K562 (cell line): Measurements from ENCODE around the gene SERPINA6. TPM values are rescaled to one million over a fixed set of nuclear protein-coding genes. Genes with fewer than 3 reads are reported as not detected.

ENCODE experiments used
- ATAC-seq: fragments of 200-7000 bp; cut with Tn5 transposase; 3 replicates; pipeline ENCODE4 v1.9.1; 2020; ENCODE audit warnings: moderate library complexity
- BruUV-seq: library from RNA; stranded (reverse); fragments of 400-500 nt; replicated peaks from 2 replicates; lab custom pipeline; 2021; lab: Mats Ljungman, UMichigan
- CTCF ChIA-PET: fragments of 300-600 bp; formaldehyde crosslinking; extraction: SDS; loops from one replicate; lab custom pipeline; 2021; ENCODE audit warnings: low intra/inter-chr PET ratio; lab: Yijun Ruan, JAX
- POLR2A ChIA-PET: fragments of 300-600, 350-650 bp; sonication (Branson Sonifier 250); formaldehyde crosslinking; extraction: SDS; loops from one replicate; lab custom pipeline; 2021; ENCODE audit warnings: antibody characterized with exemption, inconsistent platforms; lab: Yijun Ruan, JAX
- DNase-seq, 4 experiments: peaks; one replicate each; pipeline versions ENCODE4 v3.0.0 to v3.0.0-alpha.2; 2011 to 2018; ENCODE audit warnings: low spot score in 3 of 4, mixed read lengths in 3 of 4; ENCODE audit errors: extremely low read depth in 1 of 4
- FAIRE-seq: peaks from 2 replicates; lab custom pipeline; 2011; peaks lifted over from hg19 to GRCh38; lab: Jason Lieb, UNC
- H2AFZ ChIP-seq: 2 replicates; pipeline ENCODE4 v1.6.0; 2011; ENCODE audit warnings: low read depth, low read length, control low read depth, inconsistent platforms
- H3K27ac ChIP-seq: fragments of 200-600 bp; 3 replicates; pipeline ENCODE4 v1.8.0; 2011; ENCODE audit warnings: low read depth, mild to moderate bottlenecking, control low read depth, inconsistent platforms, low read length, moderate library complexity, mixed read lengths; ENCODE audit errors: extremely low read depth
- H3K27me3 ChIP-seq, 2 experiments: fragments of 300-600 bp in 1 of 2; 2 replicates in 1 of 2; 3 replicates in 1 of 2; pipeline versions ENCODE4 v1.6.0 to v1.8.0; 2011; ENCODE audit warnings: inconsistent platforms in 2 of 2, low read length in 2 of 2, mild to moderate bottlenecking in 1 of 2, mixed read lengths in 1 of 2, moderate library complexity in 1 of 2; ENCODE audit not compliant: control insufficient read depth in 2 of 2, insufficient read depth in 2 of 2
- H3K36me3 ChIP-seq: fragments of 300-600 bp; 3 replicates; pipeline ENCODE4 v1.8.0; 2011; ENCODE audit warnings: mild to moderate bottlenecking, low read length, inconsistent platforms; ENCODE audit not compliant: control insufficient read depth, insufficient read depth
- H3K4me1 ChIP-seq, 2 experiments: fragments of 200-600 bp in 1 of 2; replicated peaks in 1 of 2; 2 replicates in 1 of 2; 3 replicates in 1 of 2; pipeline versions ENCODE4 v1.5.1 to v1.8.0; 2011; ENCODE audit warnings: inconsistent platforms in 2 of 2, low read length in 2 of 2, mild to moderate bottlenecking in 1 of 2, mixed read lengths in 1 of 2, moderate library complexity in 1 of 2; ENCODE audit not compliant: control insufficient read depth in 2 of 2, insufficient read depth in 2 of 2
- H3K4me2 ChIP-seq: 2 replicates; pipeline ENCODE4 v1.6.1; 2011; ENCODE audit warnings: low read length, control low read depth, inconsistent platforms, mixed read lengths; ENCODE audit not compliant: insufficient read depth
- H3K4me3 ChIP-seq: fragments of 200-600 bp; sonication (generic), shearing (Covaris generic); 2 replicates; pipeline ENCODE4 v1.5.1; 2016; ENCODE audit warnings: control low read depth, inconsistent platforms
- H3K79me2 ChIP-seq: fragments of 200-600 bp; 3 replicates; pipeline ENCODE4 v1.8.0; 2011; ENCODE audit warnings: low read length, inconsistent platforms; ENCODE audit not compliant: control insufficient read depth, insufficient read depth
- H3K9ac ChIP-seq, 2 experiments: 2 replicates each; pipeline versions ENCODE4 v1.6.0 to v1.6.1; 2011; ENCODE audit warnings: low read depth in 2 of 2, low read length in 2 of 2, control low read depth in 1 of 2, inconsistent platforms in 1 of 2, mild to moderate bottlenecking in 1 of 2, mixed read lengths in 1 of 2; ENCODE audit not compliant: insufficient read depth in 1 of 2
- H3K9me1 ChIP-seq: one replicate; pipeline ENCODE4 v1.6.0; 2011; ENCODE audit warnings: inconsistent platforms, mild to moderate bottlenecking, low read length, moderate library complexity; ENCODE audit not compliant: control insufficient read depth, insufficient read depth
- H3K9me3 ChIP-seq: replicated peaks from 2 replicates; pipeline ENCODE4 v1.5.1; 2011; ENCODE audit warnings: low read depth, low read length, inconsistent platforms; ENCODE audit not compliant: control insufficient read depth, insufficient read depth
- H4K20me1 ChIP-seq: replicated peaks from 2 replicates; pipeline ENCODE4 v1.6.1; 2011; ENCODE audit warnings: low read length, inconsistent platforms, mixed read lengths; ENCODE audit not compliant: control insufficient read depth, insufficient read depth
- CREM ChIP-seq: IDR thresholded peaks from 2 replicates; pipeline ENCODE4 v1.6.1; 2014; ENCODE audit warnings: antibody characterized with exemption, low read depth
- GABPB1 ChIP-seq: sonication (generic); formaldehyde crosslinking; IDR thresholded peaks from 2 replicates; pipeline ENCODE4 v1.8.0; 2022; ENCODE audit warnings: mild to moderate bottlenecking, missing genetic modification reagents
- GTF2E2 ChIP-seq: fragments of 200-800 bp; sonication (Bioruptor generic); IDR thresholded peaks from 2 replicates; pipeline ENCODE4 v1.6.1; 2016; ENCODE audit warnings: missing genetic modification characterization, missing compliant biosample characterization
- HEY1 ChIP-seq: fragments of 250-450 bp; sonication (Bioruptor Pico); IDR thresholded peaks from 2 replicates; pipeline ENCODE4 v1.5.0; 2020; ENCODE audit warnings: mild to moderate bottlenecking, moderate library complexity, borderline replicate concordance
- MGA ChIP-seq: fragments of 450-650 bp; IDR thresholded peaks from 2 replicates; pipeline ENCODE4 v1.6.1; 2016; ENCODE audit warnings: mild to moderate bottlenecking, moderate library complexity
- RBM22 ChIP-seq: fragments of 200-400 bp; formaldehyde crosslinking; IDR thresholded peaks from 2 replicates; pipeline ENCODE4 v1.6.1; 2018; ENCODE audit warnings: low read length, low read depth; ENCODE audit not compliant: poor library complexity, severe bottlenecking
- TOE1 ChIP-seq, 2 experiments: fragments of 450-650 bp in 1 of 2; sonication (generic) in 1 of 2; formaldehyde crosslinking in 1 of 2; IDR thresholded peaks; 2 replicates each; pipeline versions ENCODE4 v1.7.1 to v1.8.0; 2016 to 2022; ENCODE audit warnings: borderline replicate concordance in 2 of 2, mild to moderate bottlenecking in 2 of 2, antibody characterized with exemption in 1 of 2, inconsistent platforms in 1 of 2, low read depth in 1 of 2, missing genetic modification reagents in 1 of 2, moderate library complexity in 1 of 2
- ZBTB34 ChIP-seq: fragments of 250-450 bp; sonication (Bioruptor Pico); IDR thresholded peaks from 2 replicates; pipeline ENCODE4 v1.8.0; 2021; ENCODE audit warnings: mild to moderate bottlenecking, moderate library complexity
- WGBS: fragments of 100-300 bp; shearing (Covaris generic); methylation state at CpG from one replicate; pipeline ENCODE4 v1.1.6; 2016; ENCODE audit warnings: low coverage, mixed read lengths; ENCODE audit not compliant: insufficient coverage; ENCODE audit errors: missing lambda C conversion rate; 5-methylcytosine and 5-hydroxymethylcytosine counted together
- in situ Hi-C: fragments of 300-500 bp; cut with MboI; formaldehyde crosslinking; loops from 4 replicates; pipeline ENCODE4 v1.15.0; 2018; ENCODE audit warnings: inconsistent platforms, mixed read lengths
- intact Hi-C: fragments of 100-400 bp; cut with micrococcal nuclease; formaldehyde crosslinking; loops from 2 replicates; pipeline ENCODE4 v1.14.2; 2022
- polyA plus RNA-seq, 8 experiments: library from polyadenylated mRNA; depleted of rRNA in 4 of 8; stranded (reverse) in 5 of 8; unstranded in 3 of 8; fragments of >200 nt; fragmentation: Nextera tagmentation in 2 of 8; fragmentation: Illumina TruSeq in 1 of 8; extraction: Ambion mirVana in 2 of 8; extraction: Trizol in 1 of 8; gene quantifications; 2 replicates each; pipeline versions ENCODE4 v1.2.1 to v1.2.3, GENCODE V29; 2011 to 2014; ENCODE audit warnings: inconsistent platforms in 1 of 8, missing spikeins in 1 of 8
- total RNA-seq, 7 experiments: library from RNA; depleted of rRNA in 6 of 7; stranded (reverse); fragments of >200 nt in 6 of 7; fragmentation: Illumina TruSeq in 2 of 7; extraction: Trizol in 2 of 7; gene quantifications; 2 replicates each; pipeline versions ENCODE4 v1.2.1 to v1.2.3, GENCODE V29; 2011 to 2021; ENCODE audit warnings: low replicate concordance in 1 of 7

Gene SERPINA6
- total and polyA plus RNA-seq, 9 of the 15 experiments (the other 6 are each of a cell fraction or from before 2014, with no cell fraction given) = not detected

GRCh38 chr14:94362614-94363133, 39.5 kb upstream of the SERPINA6 start (continued):
- no peak for TF ChIP-seq TOE1 (IDR thresholded peaks at IDR 0.05; ENCODE audit: borderline replicate concordance)
- TF ChIP-seq TOE1 (CRISPR knock-in tag; IDR thresholded peaks at IDR 0.05; ENCODE audit: borderline replicate concordance, low read depth) = no peak
- no peak for TF ChIP-seq GTF2E2
- TF ChIP-seq GABPB1 (CRISPR knock-in tag) = no peak
- no peak for TF ChIP-seq RBM22
- TF ChIP-seq HEY1 (CRISPR knock-in tag) = no peak

GRCh38 chr14:94361682-94362081, 38.5 kb upstream of the SERPINA6 start:
- intact Hi-C loops = no loop called here
- Histone ChIP-seq H3K9ac (no peak overlapping the region), H3K4me2 (no peak overlapping the region), H3K79me2 (no peaks in the 10 kb centered on the region), H3K27me3 (peaks cover 0 to 5% of the 10 kb centered on the region in 2 experiments; a peak in 1 of 5 replicates), H4K20me1 (no peaks in the 10 kb centered on the region), H3K27ac (no peak overlapping the region), H3K4me3 (no peak overlapping the region), H3K36me3 (no peaks in the 10 kb centered on the region), H2AFZ (no peak overlapping the region), H3K9me3 (no peaks in the 10 kb centered on the region), H3K9me1 (no peaks in the 10 kb centered on the region), H3K4me1 (no peaks in the 10 kb centered on the region)
- WGBS = 0% methylated on average over 2 of the region's 7 CpGs
- BruUV-seq = no TSS peak
- ChIA-PET CTCF (no interaction called here), POLR2A (no interaction called here)
- FAIRE-seq (no peak), ATAC-seq (no peak), DNase-seq (no peak)
- in situ Hi-C loops = no loop called here
- TF ChIP-seq CREM (no peak), MGA (no peak), ZBTB34 (no peak)
